GM21515 (cell line): Measurements from ENCODE around the gene PRPSAP1.
"Not testable (repeated sequence)": the region's sequence is repeated elsewhere in the genome, so short reads cannot be mapped to it uniquely, and the experiment has no call there.

Experiments
- ATAC-seq: cut with Tn5 transposase; IDR thresholded peaks from one replicate; pipeline ENCODE4 v1.9.1; 2021; ENCODE audit not compliant: unreplicated experiment

Gene PRPSAP1

DNA sequence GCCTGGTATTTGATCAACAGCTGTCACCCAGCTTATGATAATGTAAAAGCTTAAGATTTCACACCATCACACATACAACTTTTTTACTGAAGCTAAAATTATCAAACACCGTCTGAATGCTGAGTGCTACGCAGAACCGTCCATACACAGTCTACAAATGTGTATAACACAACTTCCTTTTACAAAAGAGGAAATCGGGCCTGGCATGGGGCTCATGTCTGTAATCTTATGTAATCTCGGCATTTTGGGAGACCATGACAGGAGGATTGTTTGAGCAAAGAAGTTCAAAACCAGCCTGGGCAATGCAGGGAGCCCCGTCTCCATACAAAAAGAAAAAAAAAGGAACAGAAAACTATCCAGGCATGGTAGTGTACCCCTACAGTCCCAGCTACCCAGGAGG, 26.0 kb downstream of the PRPSAP1 start:
- no peak for ATAC-seq

DNA sequence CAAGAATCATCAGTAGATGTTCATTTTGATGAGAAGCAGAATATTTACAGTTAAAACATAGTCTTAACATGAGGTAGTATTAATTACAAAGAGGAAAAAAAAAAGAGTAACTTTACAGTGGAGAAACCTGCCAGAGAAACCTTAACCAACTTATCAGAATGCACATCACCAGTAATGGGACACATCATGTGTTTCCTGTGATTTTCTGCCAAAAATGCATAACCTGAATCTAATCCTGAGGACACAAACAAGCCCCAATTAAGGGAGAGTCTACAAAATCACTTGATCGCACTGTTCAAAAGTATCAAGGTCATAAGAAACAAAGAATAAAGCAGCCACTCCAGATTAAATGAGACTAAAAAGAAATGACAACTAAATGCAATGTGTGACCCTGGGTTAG, 27.4 kb downstream of the PRPSAP1 start:
- ATAC-seq, result no peak

DNA sequence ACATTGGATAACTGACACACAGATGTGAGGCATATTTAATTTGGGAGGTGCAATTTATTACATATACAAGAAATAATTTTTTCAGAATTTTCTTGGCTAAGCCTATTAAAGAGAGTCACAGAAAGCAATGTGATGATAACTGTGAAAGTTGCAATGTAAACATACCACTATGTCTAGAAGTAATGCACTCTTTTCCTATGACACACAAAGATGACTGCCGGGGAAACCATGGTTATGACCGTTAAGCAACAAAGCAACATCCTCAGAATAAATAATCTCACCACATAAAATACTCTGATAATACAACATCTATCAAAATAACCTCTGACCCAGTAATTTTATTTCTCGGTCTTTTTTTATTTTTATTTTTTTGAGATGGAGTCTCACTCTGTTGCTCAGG, 35.1 kb downstream of the PRPSAP1 start:
- no peak for ATAC-seq

DNA sequence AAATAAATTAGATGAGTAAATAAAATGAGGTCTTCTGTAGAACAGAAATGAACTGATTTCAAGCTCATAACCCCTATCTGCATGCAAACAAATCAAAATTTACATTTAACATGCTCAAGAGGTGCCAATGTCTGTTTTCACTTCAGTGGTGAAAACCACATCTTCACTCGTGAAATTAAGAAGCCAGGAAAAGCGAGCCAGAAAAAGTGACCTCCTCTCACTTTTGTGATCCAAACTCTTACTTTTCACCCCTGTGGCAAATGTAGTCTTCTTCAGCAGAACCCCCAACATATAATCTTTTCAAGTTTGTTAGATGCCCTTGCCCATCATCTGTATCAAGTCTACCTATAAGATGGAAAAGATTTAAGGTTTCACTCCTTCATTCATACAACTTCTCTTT, 36.2 kb downstream of the PRPSAP1 start:
- ATAC-seq, result no peak

DNA sequence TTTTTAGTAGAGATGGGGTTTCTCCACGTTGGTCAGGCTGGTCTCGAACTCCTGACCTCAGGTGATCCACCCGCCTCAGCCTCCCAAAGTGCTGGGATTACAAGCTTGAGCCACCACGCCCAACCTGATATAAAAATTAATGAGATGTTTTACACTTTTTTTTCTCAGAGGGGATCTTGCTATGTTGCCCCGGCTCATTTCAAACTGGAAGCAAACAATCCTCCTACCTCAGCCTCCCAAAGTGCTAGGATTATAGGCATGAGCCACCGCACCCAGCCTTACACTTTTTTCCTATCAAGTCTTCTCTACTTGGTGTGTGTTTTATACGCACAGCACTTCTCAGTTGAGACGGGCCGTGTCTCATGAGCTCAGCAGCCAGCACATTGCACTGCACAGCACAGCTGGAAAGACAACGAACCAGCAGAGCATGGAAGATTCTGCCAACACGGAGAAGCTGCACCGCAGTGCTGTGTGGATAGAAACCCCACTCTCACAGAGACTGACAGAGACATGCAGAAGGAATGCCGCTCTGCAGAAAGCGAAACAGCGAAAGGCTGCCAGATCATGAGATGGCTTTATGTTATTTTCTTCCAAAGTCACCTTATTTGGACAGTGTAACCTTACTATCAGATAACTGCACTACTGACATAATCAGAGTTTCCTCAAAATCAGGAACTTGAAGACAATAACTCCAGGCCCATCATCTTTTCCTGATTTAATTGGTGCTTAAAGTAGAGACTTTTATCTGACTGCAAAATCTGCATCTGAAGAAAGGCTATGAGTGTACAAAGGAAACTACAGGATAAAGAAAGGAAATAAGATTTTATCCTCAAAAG, 39.1 kb downstream of the PRPSAP1 start:
- ATAC-seq, result no peak

DNA sequence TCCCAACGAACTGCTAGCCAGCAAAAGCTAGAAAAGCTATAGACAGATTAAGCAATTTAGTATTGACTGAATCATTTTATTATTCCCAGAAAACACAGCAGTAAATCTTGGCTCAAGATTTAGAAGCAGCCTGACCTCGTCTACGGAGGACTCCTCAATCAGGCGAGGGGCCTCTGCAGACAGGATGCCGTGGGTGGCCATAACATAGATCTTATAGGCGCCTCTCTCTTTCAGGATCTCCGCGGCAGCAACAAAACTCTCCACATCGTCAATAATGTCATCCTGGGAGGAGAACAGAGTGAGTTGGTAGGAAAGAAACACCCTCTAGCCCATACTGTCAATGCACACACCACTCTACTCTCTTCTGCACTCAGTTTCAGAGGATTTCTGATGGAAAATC, 41.0 kb downstream of the PRPSAP1 start:
- ATAC-seq, result no peak

DNA sequence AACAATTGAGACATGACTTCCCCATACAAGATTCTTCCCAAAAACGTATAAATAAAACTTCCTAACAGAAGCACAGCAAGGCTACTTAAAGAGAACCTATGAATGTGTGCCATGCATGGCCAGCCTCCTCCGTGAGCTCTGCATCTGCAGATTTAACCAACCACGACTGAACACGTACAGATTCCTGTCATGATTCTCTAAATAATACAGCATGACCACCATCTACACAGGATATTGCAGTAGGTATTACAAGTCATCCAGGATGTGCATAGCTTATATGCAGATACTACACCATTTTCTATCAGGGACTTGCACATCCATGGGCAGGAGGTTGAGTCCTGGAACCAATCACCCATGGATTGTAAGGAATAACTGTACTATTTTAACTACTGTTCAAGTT, 44.3 kb downstream of the PRPSAP1 start:
- ATAC-seq, result no peak

DNA sequence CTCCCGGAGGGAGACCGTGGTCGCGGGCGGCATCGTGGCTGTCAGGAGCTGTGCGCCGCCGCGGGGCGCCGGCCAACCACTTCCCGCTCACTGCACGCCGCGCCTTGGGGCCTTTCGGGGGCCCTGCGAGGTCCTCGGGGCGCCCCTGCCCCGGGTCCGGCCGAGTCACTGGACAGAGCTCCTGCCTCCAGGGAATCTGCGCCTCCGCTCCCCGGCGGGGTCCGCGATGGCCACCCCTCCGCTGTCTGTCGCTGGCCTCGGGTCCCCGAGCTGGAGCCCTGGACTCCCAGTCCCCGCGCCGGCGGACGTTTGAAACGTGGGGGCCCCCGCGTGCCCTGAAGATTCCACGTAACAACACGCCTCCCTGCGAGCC, 45.8 kb downstream of the PRPSAP1 start, which contains the start of gene QRICH2:
QRICH2 (minus strand) TSS at position 311 of the 373 bp plus-strand sequence; CDS start at position 33, 278 bp downstream.
- ATAC-seq, result no peak

DNA sequence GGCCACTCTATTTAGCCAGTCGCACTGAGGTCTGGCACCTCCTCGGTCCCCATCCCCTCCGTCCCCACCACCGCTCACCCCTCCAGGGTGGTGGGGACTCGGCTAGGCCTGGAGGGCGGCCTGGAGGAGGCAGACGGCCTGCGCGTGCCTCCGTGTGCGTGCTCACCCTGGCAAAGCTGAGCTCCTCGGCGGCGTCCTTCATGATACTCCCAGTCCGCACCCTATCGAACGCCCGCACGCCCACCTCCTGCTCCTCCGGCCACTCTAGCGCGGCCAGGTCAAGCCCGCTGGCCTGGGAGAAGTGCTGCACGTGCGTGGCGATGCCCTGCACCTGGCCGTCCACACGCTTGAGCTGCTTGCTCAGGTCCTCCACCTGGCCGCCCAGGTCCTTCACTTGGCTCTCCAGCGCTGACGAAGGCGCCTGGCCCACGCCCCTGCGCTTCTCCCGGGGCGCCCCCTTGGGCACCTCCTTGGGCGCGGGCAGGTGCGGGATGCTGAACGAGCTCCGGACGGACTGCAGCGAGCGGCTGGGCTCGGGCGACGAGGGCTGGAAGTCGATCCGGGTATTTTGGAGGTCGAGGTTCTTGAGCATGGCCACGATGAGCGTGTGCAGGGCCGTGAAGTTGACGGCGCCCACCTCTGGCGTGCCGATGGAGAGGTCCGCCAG, 46.3 kb downstream of the PRPSAP1 start:
- no peak for ATAC-seq

DNA sequence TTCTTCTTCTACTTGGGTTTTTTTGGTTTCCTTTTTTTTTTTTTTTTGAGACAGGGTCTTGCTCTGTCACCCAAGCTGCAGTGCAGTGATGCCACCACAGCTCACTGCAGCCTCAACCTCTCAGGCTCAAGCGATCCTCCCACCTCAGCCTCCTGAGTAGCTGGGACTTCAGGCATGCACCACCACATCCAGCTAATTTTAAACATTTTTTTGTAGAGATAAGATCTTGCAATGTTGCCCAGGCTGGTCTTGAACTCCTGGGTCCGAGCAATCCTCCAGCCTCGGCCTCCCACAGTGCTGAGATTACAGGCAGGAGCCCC, 48.6 kb downstream of the PRPSAP1 start:
- ATAC-seq, result not testable (repeated sequence)

DNA sequence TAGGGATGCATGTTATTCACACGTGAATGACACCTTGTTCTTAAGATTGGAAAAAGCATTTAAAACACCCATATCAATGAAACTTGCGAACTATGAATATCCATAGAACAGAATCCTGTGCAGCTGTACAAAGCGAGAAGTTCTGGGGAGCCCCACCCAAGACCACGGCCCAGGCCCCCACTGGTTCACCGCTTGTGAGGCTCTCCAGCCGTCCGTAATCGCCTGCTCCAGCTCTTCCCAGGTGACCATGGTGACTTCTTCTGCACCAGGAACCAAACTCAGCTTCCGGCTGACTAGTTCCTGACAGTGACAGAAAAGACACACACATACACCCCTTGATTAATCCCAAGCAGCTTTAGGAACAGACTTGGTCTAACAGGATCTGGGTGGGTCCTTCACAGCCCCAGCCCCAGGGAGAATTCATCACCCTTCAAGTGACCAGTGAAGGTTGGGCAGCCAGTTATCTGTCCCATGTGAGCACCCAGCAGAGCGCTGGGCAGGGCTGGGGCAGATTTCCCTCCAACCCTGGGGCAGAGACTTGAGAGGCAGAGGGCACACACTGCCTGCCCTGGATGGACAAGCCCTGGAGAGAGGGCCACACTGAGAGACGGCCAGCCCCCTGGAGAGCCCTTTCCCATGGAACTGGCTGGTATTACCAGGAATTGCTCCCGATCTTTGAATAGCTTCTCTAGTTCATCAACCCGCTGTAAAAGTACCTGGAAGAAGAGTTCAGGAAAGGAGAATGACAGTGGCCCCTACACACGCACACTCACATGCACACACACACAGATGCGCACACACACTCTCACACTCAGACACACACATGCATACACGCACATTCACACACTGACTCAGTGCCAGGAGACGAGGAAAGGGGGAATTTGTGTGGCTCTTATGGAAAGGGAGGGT, 49.2 kb downstream of the PRPSAP1 start:
- no peak for ATAC-seq

DNA sequence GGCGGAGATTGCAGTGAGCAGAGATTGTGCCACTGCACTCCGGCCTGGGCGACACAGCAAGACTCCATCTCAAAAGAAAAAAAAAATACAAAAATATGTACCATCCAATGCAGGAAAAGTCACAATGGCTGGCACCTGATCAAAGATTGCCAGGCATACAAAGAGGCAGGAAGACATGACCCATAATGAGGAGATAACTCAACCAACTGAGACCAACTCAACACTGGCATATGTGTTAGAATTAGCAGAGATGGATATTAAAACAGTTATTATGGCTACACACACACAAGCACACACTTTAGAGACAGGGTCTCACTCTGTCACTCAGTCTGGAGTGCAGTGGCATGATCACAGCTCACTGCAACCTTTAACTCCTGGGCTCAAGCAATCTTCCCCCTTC, 56.3 kb downstream of the PRPSAP1 start:
- ATAC-seq, result no peak

DNA sequence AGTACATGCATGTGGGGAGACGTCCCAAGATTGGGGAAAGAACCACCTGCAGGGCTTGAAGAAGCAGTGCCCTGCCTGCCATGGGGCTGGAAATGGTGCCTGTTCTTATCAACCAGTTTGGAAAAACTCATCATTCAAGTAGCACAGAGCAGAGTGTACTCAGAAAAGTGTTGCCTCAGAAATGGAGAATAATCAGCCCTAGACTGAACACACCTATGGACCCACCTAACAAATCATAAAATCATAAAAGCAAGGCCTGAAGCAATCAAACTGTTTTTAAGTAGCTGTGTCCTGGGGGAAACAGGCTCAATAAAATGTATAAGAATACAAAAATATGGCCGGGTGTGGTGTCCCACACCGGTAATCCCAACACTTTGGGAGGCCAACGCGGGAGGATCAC, 56.8 kb downstream of the PRPSAP1 start:
- no peak for ATAC-seq

DNA sequence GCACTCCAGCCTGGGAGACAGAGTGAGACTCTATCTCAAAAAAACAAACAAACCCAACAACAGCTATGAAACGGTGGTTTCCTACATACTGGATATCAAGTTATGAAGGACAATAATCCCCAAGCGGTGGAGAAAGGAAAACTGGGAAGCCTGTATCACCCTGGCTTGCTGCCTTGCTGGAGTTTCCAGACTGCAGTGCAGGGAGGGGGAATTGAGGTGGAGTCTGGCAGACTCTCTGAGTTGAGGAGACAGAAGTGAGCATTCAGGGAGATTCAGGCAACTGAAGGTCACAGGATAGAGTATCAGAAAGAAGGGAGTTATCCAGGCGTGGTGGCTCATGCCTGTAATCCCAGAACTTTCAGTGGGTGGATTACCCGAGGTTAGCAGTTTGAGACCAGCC, 57.5 kb downstream of the PRPSAP1 start:
- no peak for ATAC-seq

DNA sequence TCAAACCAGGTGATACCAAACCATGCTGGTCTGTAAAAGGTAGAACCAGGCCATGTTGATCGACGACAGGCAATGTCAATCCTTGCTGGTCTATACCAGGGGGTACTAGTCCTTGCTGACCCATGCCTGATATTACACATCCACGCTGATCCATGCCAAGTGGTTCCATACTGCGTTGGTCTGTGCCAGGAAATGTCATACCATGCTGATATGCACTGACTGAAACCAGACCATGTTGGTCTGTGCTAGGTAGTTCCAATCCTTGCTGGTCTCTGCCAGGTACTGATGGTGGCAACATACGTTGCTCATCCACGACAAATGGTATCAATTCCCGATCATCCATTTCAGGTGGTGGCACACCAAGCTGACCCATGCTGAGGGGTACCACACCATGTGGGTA, 60.6 kb downstream of the PRPSAP1 start:
- no peak for ATAC-seq

DNA sequence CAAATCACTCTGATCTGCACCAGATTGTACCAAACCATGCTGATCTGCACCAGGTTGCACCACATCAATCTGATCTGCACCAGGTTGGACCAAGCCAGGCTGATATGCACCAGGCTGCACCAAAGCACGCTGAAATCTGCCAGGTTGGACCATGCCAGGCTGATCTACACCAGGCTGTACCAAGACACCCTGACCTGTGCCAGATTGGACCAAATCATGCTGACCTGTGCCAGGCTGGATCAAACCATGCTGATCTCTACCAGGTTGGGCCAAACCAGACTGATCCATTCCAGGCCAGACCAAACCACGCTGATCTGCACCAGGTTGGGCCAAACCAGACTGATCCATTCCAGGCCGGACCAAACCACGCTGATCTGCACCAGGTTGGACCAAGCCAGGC, 61.1 kb downstream of the PRPSAP1 start:
- no peak for ATAC-seq

DNA sequence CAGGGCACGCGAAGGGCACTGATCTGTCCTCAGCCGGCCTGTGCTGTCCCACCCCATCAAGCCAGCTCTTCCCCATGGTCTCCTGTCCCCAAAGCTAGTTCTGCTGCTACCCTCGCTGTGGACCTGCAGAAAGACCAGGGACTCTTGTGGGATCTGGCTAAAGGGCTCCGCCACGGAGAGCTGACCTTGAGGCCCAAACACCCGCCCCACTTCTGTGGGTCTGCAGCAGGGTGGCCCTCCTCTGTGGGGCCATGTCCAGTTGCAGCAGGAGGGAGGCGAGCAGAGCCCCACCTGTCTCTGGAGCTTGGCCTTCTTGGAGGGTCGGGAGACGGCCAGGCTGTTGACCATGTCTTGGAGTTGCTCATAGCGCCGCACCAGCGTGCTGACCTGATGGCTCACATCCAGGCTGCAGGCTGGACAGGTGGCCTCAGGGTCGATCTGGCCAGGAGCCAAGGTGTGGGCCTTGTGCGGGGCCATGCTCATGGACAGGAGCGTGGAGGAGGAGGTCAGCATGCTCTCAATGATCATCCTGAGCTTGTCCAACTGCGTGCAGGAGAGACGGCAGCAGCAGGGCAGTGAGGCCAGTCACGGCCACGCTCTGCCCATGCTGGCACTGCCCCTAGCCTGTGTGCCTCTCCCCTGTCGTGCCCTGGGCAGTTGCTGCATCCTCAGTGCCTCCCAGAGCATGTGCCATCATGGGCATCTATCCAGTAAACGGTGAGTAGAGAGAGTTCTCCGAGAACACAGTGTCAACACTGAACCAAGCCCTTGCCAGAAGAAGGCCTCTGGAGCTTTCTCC, 71.9 kb downstream of the PRPSAP1 start:
- ATAC-seq, result no peak

DNA sequence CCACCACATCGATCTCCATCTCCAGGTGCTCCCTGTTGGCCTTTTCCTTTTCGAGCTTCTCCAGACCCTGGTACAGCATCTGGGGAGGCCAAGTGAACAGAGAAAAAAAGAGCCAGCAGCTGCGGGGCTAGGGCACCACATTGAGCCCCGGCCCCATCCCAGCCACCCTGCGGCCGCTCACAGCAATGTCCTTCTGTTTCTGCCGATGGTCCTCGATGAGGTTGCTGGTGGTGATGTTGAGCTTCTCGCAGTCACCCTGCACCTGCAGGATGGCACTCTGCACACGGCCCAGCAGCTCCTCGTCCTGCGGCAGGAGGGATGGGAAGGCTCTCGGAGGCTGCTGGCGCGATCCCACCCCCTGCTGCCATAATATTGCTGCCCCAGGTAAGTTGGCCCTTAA, 73.1 kb downstream of the PRPSAP1 start:
- no peak for ATAC-seq

DNA sequence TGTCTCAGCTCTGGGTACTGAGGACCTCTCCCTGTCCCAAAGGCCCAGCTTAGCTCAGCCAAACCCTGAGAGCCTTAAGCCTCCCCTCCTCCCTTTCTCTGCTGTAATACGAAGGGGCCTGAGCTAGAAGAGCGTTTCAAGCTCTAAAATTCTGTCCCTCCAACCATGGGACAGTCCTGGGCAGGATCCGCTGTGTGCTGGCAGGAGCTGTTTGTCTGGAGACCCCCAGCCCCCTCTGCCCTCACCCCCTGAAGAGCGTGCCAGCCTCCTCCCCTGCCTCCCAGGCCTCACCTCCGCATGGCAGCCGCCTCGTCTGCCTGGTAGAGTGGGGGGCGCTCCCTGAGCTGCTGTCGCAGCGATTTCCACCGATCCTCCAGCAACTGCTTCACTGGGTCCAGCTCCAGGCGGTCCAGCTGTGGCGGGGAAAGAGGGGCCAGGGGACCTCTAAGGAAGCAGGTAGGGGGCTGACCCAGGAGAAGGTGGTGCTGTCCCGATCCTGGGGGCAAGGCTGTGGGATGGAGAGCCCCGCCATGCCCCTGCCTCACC, 73.9 kb downstream of the PRPSAP1 start:
- ATAC-seq, result no peak

DNA sequence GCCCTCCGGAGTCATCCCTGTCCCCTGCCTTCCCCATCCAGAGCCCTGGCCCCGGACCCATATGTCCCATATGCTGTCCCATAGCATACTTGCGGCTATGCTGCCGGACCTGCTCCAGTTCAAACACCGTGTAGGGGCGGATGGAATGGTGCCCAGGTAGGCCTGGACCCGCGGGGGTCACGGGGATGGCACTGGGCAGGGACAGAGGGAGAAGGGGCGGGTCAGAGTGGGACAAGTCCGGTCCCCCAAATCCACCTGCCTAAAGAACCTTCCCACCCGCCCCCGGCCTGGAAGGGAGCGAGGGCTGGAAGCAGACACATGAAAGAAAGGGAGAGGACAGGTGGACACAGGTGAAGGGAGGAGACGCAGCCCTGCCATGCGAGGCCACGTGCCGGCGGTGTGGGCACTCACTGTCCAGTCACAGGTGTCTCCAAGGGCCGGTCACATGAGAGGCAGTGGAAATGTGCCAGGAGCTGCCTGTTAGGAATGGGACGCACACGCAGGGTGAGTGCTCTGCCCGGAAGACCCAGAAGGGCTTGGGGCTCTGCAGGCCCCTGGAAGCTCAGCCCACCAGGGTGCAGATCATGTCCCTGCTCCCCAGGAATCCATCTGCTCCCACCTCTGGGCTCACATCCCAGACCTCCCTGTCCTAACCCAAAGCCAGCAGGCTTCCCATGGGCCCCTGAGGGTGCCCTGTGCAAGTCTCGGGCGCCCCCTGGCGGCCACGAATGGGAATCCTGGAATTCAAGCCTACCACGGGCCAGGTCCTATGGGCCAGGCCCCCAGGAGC, 74.6 kb downstream of the PRPSAP1 start:
- ATAC-seq, result no peak
